A673 (cell line): ENCODE results near the gene CNIH2. TPM values are rescaled to one million over a fixed set of nuclear protein-coding genes. Genes with fewer than 3 reads are reported as not detected.
A peak's percentile ranks its signal among the peaks of the same experiment; 100 is the strongest.

ENCODE experiments used
- BruUV-seq: library from RNA; stranded (reverse); fragments of 400-500 nt; replicated peaks from 2 replicates; lab custom pipeline; 2021; lab: Mats Ljungman, UMichigan
- CTCF ChIA-PET: fragments of 300-600 bp; sonication (Branson Sonifier 250); formaldehyde crosslinking; loops from one replicate; lab custom pipeline; 2022; ENCODE audit warnings: antibody characterized with exemption; lab: Charles Lee
- POLR2A ChIA-PET: fragments of 300-600 bp; sonication (Branson Sonifier 250); formaldehyde crosslinking; loops from one replicate; lab custom pipeline; 2022; ENCODE audit warnings: antibody characterized with exemption; ENCODE audit not compliant: low non-redundant PET; lab: Charles Lee
- DNase-seq: peaks from one replicate; pipeline ENCODE4 v3.0.0-alpha.2; 2015; ENCODE audit warnings: low spot score
- H3K27ac ChIP-seq: fragments of 200-600 bp; sonication (generic); 2 replicates; pipeline ENCODE4 v1.5.1; 2016; ENCODE audit warnings: mixed run types, low read depth, mild to moderate bottlenecking, mixed read lengths, antibody characterized with exemption, low read length; ENCODE audit not compliant: poor library complexity, severe bottlenecking
- H3K27me3 ChIP-seq: fragments of 200-600 bp; sonication (generic); replicated peaks from 2 replicates; pipeline ENCODE4 v1.6.1; 2017; ENCODE audit warnings: mixed run types, low read depth, mild to moderate bottlenecking, mixed read lengths, antibody characterized with exemption, low read length; ENCODE audit not compliant: insufficient read depth, poor library complexity
- H3K36me3 ChIP-seq: fragments of 200-600 bp; sonication (generic); 2 replicates; pipeline ENCODE4 v1.6.1; 2016; ENCODE audit warnings: mixed run types, mild to moderate bottlenecking, mixed read lengths, antibody characterized with exemption, low read length; ENCODE audit not compliant: insufficient read depth, poor library complexity, severe bottlenecking
- H3K4me1 ChIP-seq: fragments of 200-600 bp; sonication (generic); 2 replicates; pipeline ENCODE4 v1.6.1; 2017; ENCODE audit warnings: mixed run types, mild to moderate bottlenecking, mixed read lengths, antibody characterized with exemption, low read length; ENCODE audit not compliant: insufficient read depth, poor library complexity, severe bottlenecking
- H3K4me3 ChIP-seq: fragments of 200-600 bp; sonication (generic); 2 replicates; pipeline ENCODE4 v1.5.1; 2016; ENCODE audit warnings: low read depth, mixed run types, mild to moderate bottlenecking, mixed read lengths, low read length; ENCODE audit not compliant: poor library complexity, severe bottlenecking
- H3K9me3 ChIP-seq: fragments of 200-600 bp; sonication (generic); 2 replicates; pipeline ENCODE4 v1.6.1; 2016; ENCODE audit warnings: mixed run types, low read depth, mild to moderate bottlenecking, mixed read lengths, antibody characterized with exemption, low read length; ENCODE audit not compliant: poor library complexity, severe bottlenecking
- EZH2 ChIP-seq: fragments of 200-600 bp; sonication (generic); IDR thresholded peaks from 2 replicates; pipeline ENCODE4 v1.6.1; 2017; ENCODE audit warnings: borderline replicate concordance, low read depth, mild to moderate bottlenecking, mixed read lengths, antibody characterized with exemption, low read length; ENCODE audit not compliant: poor library complexity, severe bottlenecking
- intact Hi-C: fragments of 100-400 bp; cut with micrococcal nuclease; formaldehyde crosslinking; loops from one replicate; pipeline ENCODE4 v1.10.0; 2022; ENCODE audit not compliant: unreplicated experiment
- total RNA-seq: library from RNA; stranded (reverse); gene quantifications from 2 replicates; pipeline ENCODE4 v1.2.3, GENCODE V29; 2021
- TF ChIP-seq, protein P1 (sequence below): fragments of 300-800, 200-600 bp; sonication (generic); conservative IDR thresholded peaks from 2 replicates; pipeline ENCODE4 v1.5.1; 2017; ENCODE audit warnings: low read depth, mild to moderate bottlenecking, antibody characterized with exemption, low read length, moderate library complexity, mixed read lengths

Gene CNIH2
- total RNA-seq, 1 experiment from 2014 or later = 13.7 TPM

DNA sequence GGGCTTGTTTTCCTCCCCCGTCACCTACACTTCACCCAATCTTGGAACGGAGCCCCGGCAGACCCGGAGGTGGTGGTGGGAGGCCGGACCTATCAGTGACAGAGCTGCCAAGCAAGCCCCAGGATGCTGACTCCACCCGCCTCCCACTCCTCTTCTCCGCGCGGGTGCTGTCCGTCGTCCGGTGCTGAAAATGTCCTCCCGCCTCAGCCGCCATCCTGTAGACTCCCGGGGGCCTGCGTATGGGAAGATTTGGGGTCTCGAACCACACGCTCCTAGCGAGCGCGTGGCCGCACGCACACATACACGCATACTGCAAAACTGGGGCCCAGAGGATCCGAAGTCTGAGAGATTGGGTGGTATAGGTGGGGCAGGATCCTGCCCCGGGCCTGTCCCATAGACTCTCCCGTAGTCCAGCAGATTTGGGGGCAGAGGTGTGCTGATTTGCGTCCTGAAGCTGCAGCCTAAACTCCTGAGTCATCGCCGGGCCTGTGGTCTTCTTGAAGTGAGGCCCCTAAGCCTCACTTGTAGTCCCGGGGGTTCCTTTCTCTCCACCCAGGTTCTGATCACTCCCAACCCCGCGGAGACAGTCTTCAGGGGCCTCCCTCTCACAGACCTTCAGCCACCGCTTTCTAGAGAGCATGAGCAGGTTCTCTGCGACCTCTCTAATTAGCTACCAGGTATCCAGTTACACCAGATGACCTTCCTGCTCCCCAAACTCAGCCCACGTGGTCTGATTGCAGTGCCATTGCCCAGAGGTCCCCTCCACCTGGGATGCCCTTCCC is 11.8 kb downstream of the CNIH2 start:
- ChIA-PET POLR2A (interaction anchor here (0.6 to 1.2 kb wide), 2 partner anchors 23 to 166 kb away, joined by 5 to 13 read pairs; no protein-coding TSS in a partner anchor), CTCF (interaction anchor here (1.1 to 1.2 kb wide), 2 partner anchors 22 to 28 kb away, joined by 3 read pairs; no protein-coding TSS in a partner anchor)
- H3K27me3 ChIP-seq = no peaks in the 10 kb centered on the region
- TF ChIP-seq, protein P1, sequence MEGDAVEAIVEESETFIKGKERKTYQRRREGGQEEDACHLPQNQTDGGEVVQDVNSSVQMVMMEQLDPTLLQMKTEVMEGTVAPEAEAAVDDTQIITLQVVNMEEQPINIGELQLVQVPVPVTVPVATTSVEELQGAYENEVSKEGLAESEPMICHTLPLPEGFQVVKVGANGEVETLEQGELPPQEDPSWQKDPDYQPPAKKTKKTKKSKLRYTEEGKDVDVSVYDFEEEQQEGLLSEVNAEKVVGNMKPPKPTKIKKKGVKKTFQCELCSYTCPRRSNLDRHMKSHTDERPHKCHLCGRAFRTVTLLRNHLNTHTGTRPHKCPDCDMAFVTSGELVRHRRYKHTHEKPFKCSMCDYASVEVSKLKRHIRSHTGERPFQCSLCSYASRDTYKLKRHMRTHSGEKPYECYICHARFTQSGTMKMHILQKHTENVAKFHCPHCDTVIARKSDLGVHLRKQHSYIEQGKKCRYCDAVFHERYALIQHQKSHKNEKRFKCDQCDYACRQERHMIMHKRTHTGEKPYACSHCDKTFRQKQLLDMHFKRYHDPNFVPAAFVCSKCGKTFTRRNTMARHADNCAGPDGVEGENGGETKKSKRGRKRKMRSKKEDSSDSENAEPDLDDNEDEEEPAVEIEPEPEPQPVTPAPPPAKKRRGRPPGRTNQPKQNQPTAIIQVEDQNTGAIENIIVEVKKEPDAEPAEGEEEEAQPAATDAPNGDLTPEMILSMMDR = no peak
- no peak for TF ChIP-seq EZH2
- DNase-seq = peak; percentile 92
- no peaks in the 10 kb centered on the region for H3K36me3 ChIP-seq
- BruUV-seq = TSS peak; percentile 89
- H3K4me1 ChIP-seq = peaks cover 19% of the 10 kb centered on the region
- H3K9me3 ChIP-seq = no peaks in the 10 kb centered on the region
- peak overlapping the region; percentile 77 for H3K4me3 ChIP-seq
- intact Hi-C loops = no loop called here
- H3K27ac ChIP-seq = peak overlapping the region; percentile 91

DNA sequence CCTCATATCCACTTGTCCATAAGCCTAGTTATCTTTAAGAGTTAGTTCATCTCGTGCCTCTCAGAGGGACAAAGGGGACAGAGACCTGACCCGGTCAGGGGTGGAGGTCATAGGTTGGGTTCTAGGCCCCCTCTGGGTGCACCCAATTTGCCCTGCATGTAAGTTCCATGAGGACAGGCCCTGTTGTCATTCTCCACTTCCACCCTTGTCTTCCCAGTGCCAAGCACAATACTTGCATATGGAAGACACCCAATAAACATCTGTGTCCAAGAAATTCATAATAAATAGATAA is 12.3 kb downstream of the CNIH2 start:
- TF ChIP-seq, protein P1 = no peak
- TF ChIP-seq EZH2 = no peak
- intact Hi-C loops = no loop called here
- H3K4me3 ChIP-seq = peak overlapping the region; percentile 77

DNA sequence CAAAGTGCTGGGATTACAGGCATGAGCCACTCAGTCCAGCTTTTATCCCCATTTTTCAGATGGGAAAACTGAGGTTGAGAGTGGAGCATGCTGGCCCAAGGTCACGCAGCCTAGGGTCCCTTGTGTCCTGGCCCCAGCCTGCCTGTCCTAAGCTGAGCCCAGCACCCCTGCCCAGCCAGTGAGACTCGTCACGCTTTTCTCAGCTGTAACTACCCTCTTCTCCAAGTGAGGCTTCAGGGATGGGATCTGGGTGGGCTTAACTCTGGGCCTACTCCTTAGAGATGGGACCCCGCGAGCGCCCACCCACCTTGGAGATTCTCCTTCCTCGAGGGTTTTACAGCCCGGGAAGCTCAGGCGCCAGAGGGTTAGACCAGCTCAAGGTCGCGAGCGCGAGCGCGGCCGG is 13.3 kb downstream of the CNIH2 start:
- Histone ChIP-seq H3K27me3 (no peaks in the 10 kb centered on the region), H3K9me3 (no peaks in the 10 kb centered on the region), H3K27ac (no peak overlapping the region), H3K4me1 (peaks cover 19% of the 10 kb centered on the region), H3K4me3 (peak overlapping the region; percentile 57), H3K36me3 (no peaks in the 10 kb centered on the region)
- CTCF ChIA-PET = interaction anchor here (0.6 kb wide), 2 partner anchors 37 to 83 kb away, joined by 3 to 5 read pairs; no protein-coding TSS in a partner anchor
- no TSS peak for BruUV-seq
- POLR2A ChIA-PET = no interaction called here
- no peak for DNase-seq
- TF ChIP-seq, protein P1 = no peak
- no peak for TF ChIP-seq EZH2
- intact Hi-C loops = no loop called here

More for the DNA sequence above, 12.3 kb downstream of the CNIH2 start:
- ChIA-PET CTCF (no interaction called here), POLR2A (no interaction called here)
- DNase-seq = no peak
- BruUV-seq = no TSS peak
- H3K36me3 ChIP-seq = no peaks in the 10 kb centered on the region
- H3K4me1 ChIP-seq = peaks cover 19% of the 10 kb centered on the region
- H3K9me3 ChIP-seq = no peaks in the 10 kb centered on the region
- H3K27ac ChIP-seq = no peak overlapping the region
- no peaks in the 10 kb centered on the region for H3K27me3 ChIP-seq
